WTC11 (cell line): ENCODE results near the gene AK5. TPM values are rescaled to one million over a fixed set of nuclear protein-coding genes. Genes with fewer than 3 reads are reported as not detected.

Experiments
- ATAC-seq: fragments of 200-7000 bp; cut with Tn5 transposase; 2 replicates; pipeline ENCODE4 v1.10.0; 2021; ENCODE audit warnings: mild to moderate bottlenecking, moderate library complexity
- CTCF ChIA-PET: fragments of 300-600 bp; sonication (Branson Sonifier 250); formaldehyde crosslinking; loops from one replicate; lab custom pipeline; 2021; ENCODE audit warnings: antibody characterized with exemption; lab: Charles Lee
- POLR2A ChIA-PET: fragments of 350-600 bp; sonication (Branson Sonifier 250); formaldehyde crosslinking; loops from one replicate; lab custom pipeline; 2021; ENCODE audit warnings: antibody characterized with exemption; lab: Charles Lee
- DNase-seq: peaks from one replicate; pipeline ENCODE4 v3.0.0; 2021; ENCODE audit warnings: low spot score
- H3K27ac Mint-ChIP-seq: 2 replicates; pipeline ENCODE4 v1.8.0; 2021; ENCODE audit warnings: mixed read lengths
- H3K27me3 Mint-ChIP-seq: 2 replicates; pipeline ENCODE4 v1.8.0; 2021; ENCODE audit warnings: low read depth, mild to moderate bottlenecking, moderate library complexity, mixed read lengths
- H3K36me3 Mint-ChIP-seq: 2 replicates; pipeline ENCODE4 v1.8.0; 2021; ENCODE audit warnings: mixed read lengths
- H3K4me1 Mint-ChIP-seq: 2 replicates; pipeline ENCODE4 v1.8.0; 2022; ENCODE audit warnings: mixed read lengths
- H3K4me3 Mint-ChIP-seq: 2 replicates; pipeline ENCODE4 v1.8.0; 2021; ENCODE audit warnings: mild to moderate bottlenecking, moderate library complexity, mixed read lengths
- H3K9me3 Mint-ChIP-seq: 2 replicates; pipeline ENCODE4 v1.8.0; 2021; ENCODE audit warnings: mixed read lengths
- ATF1 ChIP-seq: sonication (generic); formaldehyde crosslinking; IDR thresholded peaks from 2 replicates; pipeline ENCODE4 v1.8.1; 2023; ENCODE audit warnings: mild to moderate bottlenecking, moderate library complexity, missing genetic modification reagents
- GRHL2 ChIP-seq: fragments of 250-450 bp; sonication (Bioruptor Pico); IDR thresholded peaks from 2 replicates; pipeline ENCODE4 v1.8.0; 2022; ENCODE audit warnings: mild to moderate bottlenecking, moderate library complexity; ENCODE audit not compliant: insufficient replicate concordance, severe bottlenecking
- JAZF1 ChIP-seq: fragments of 250-450 bp; sonication (Bioruptor Pico); IDR thresholded peaks from 2 replicates; pipeline ENCODE4 v1.9.0; 2021; ENCODE audit warnings: moderate library complexity, mild to moderate bottlenecking, inconsistent platforms
- JUN ChIP-seq: sonication (generic); formaldehyde crosslinking; IDR thresholded peaks from 2 replicates; pipeline ENCODE4 v1.8.0; 2023; ENCODE audit warnings: mild to moderate bottlenecking, missing genetic modification reagents
- MYBL2 ChIP-seq: sonication (generic); formaldehyde crosslinking; IDR thresholded peaks from 2 replicates; pipeline ENCODE4 v1.8.1; 2023; ENCODE audit warnings: mild to moderate bottlenecking, moderate library complexity, missing genetic modification reagents
- NFE2L1 ChIP-seq: sonication (generic); formaldehyde crosslinking; IDR thresholded peaks from 2 replicates; pipeline ENCODE4 v1.8.1; 2023; ENCODE audit warnings: missing genetic modification reagents
- NR1H2 ChIP-seq: sonication (generic); formaldehyde crosslinking; IDR thresholded peaks from 2 replicates; pipeline ENCODE4 v1.9.0; 2021; ENCODE audit warnings: mild to moderate bottlenecking, moderate library complexity, missing genetic modification reagents
- ZBTB21 ChIP-seq: sonication (generic); formaldehyde crosslinking; IDR thresholded peaks from 2 replicates; pipeline ENCODE4 v1.8.1; 2023; ENCODE audit warnings: mild to moderate bottlenecking, missing genetic modification reagents, borderline replicate concordance
- ZNF121 ChIP-seq: sonication (generic); formaldehyde crosslinking; IDR thresholded peaks from 2 replicates; pipeline ENCODE4 v1.8.0; 2023; ENCODE audit warnings: missing genetic modification reagents
- ZNF396 ChIP-seq: fragments of 250-450 bp; sonication (Bioruptor Pico); IDR thresholded peaks from 2 replicates; pipeline ENCODE4 v1.8.0; 2021; ENCODE audit warnings: mild to moderate bottlenecking, moderate library complexity, borderline replicate concordance
- total RNA-seq: library from RNA; stranded (reverse); gene quantifications from 3 replicates; pipeline ENCODE4 v1.2.3, GENCODE V29; 2021
- TF ChIP-seq, protein P1 (sequence below): sonication (generic); formaldehyde crosslinking; IDR thresholded peaks from 2 replicates; pipeline ENCODE4 v1.8.1; 2022; ENCODE audit warnings: missing genetic modification reagents, borderline replicate concordance
- TF ChIP-seq, protein P2 (sequence below): sonication (generic); formaldehyde crosslinking; IDR thresholded peaks from 2 replicates; pipeline ENCODE4 v1.8.1; 2022; ENCODE audit warnings: mild to moderate bottlenecking, missing genetic modification reagents, moderate library complexity, borderline replicate concordance
- TF ChIP-seq, protein P3 (sequence below): sonication (generic); formaldehyde crosslinking; IDR thresholded peaks from 2 replicates; pipeline ENCODE4 v1.8.0; 2022; ENCODE audit warnings: mild to moderate bottlenecking, missing genetic modification reagents
- TF ChIP-seq, protein P4 (sequence below): fragments of 250-450 bp; sonication (Bioruptor Pico); IDR thresholded peaks from 2 replicates; pipeline ENCODE4 v1.9.0; 2021; ENCODE audit warnings: mild to moderate bottlenecking, borderline replicate concordance
- TF ChIP-seq, protein P5 (sequence below): fragments of 250-450 bp; sonication (Bioruptor Pico); IDR thresholded peaks from 2 replicates; pipeline ENCODE4 v2.1.2; 2022; ENCODE audit warnings: mild to moderate bottlenecking, moderate library complexity

AK5 gene
- total RNA-seq, 1 experiment from 2014 or later, result 3.0 TPM

DNA sequence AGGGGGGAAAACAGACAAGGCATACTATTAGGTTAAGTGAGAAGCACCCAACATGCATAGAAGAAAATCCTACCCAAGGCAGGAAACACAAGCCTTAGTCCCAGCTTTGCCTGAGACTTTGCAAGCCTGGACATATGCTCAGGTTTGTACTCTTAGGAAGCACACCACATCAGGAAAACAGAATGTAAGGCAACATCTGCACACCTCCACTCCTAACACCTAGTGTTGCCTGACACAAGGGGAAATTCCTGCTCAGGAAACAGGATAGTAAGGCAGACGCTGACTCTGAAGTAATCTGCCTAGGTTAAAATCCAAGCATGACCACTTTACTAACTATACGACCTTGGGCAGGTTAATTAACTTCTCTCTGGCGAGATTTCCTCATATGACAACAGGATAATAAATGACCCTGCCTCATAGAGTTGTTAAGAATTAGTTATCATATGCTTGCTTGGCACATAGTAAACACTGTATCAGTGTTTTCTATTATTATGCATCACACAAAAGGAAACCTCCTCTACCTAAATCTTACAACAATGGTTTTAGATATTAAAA, 280.9 kb downstream of the AK5 start:
- H3K27ac Mint-ChIP-seq, result peak overlapping the region; percentile 65
- DNase-seq (no peak), ATAC-seq (no peak)
- no peaks in the 10 kb centered on the region for H3K4me1 Mint-ChIP-seq
- ChIA-PET CTCF (no interaction called here), POLR2A (no interaction called here)
- H3K36me3 Mint-ChIP-seq, result peaks cover 24% of the 10 kb centered on the region
- no peaks in the 10 kb centered on the region for H3K27me3 Mint-ChIP-seq
- TF ChIP-seq, protein P1, sequence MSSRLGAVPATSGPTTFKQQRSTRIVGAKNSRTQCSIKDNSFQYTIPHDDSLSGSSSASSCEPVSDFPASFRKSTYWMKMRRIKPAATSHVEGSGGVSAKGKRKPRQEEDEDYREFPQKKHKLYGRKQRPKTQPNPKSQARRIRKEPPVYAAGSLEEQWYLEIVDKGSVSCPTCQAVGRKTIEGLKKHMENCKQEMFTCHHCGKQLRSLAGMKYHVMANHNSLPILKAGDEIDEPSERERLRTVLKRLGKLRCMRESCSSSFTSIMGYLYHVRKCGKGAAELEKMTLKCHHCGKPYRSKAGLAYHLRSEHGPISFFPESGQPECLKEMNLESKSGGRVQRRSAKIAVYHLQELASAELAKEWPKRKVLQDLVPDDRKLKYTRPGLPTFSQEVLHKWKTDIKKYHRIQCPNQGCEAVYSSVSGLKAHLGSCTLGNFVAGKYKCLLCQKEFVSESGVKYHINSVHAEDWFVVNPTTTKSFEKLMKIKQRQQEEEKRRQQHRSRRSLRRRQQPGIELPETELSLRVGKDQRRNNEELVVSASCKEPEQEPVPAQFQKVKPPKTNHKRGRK (CRISPR knock-in tag), result no peak
- TF ChIP-seq JAZF1 (CRISPR knock-in tag), result no peak
- TF ChIP-seq, protein P2, sequence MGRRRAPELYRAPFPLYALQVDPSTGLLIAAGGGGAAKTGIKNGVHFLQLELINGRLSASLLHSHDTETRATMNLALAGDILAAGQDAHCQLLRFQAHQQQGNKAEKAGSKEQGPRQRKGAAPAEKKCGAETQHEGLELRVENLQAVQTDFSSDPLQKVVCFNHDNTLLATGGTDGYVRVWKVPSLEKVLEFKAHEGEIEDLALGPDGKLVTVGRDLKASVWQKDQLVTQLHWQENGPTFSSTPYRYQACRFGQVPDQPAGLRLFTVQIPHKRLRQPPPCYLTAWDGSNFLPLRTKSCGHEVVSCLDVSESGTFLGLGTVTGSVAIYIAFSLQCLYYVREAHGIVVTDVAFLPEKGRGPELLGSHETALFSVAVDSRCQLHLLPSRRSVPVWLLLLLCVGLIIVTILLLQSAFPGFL (CRISPR knock-in tag), result no peak
- TF ChIP-seq, protein P3, sequence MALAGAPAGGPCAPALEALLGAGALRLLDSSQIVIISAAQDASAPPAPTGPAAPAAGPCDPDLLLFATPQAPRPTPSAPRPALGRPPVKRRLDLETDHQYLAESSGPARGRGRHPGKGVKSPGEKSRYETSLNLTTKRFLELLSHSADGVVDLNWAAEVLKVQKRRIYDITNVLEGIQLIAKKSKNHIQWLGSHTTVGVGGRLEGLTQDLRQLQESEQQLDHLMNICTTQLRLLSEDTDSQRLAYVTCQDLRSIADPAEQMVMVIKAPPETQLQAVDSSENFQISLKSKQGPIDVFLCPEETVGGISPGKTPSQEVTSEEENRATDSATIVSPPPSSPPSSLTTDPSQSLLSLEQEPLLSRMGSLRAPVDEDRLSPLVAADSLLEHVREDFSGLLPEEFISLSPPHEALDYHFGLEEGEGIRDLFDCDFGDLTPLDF (CRISPR knock-in tag), result no peak
- no peak for TF ChIP-seq JUN (CRISPR knock-in tag)
- TF ChIP-seq, all 79 proteins: peak for 0
- peaks cover 6% of the 10 kb centered on the region for H3K9me3 Mint-ChIP-seq
- no peak overlapping the region for H3K4me3 Mint-ChIP-seq

DNA sequence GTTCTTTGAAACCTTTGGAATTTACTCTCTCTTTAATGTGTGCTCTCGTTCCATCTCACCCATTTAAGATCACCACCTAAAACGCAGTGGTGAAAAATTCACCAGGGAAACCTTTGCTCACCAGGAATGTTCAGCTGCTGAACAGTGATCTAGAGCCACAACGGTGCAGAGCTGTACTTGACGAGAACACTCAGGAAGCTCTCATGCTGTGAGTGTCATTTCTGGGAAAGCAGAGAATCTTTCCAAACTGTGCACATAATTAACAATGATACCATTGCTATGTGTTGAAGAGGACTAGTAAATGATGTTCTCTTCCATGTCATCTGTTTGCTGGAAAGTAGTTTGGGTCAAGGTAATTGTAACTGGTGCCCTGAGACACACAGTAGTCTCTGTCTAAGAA, 283.5 kb downstream of the AK5 start:
- H3K27me3 Mint-ChIP-seq, result no peaks in the 10 kb centered on the region
- H3K36me3 Mint-ChIP-seq, result peaks cover 30% of the 10 kb centered on the region
- H3K9me3 Mint-ChIP-seq, result no peaks in the 10 kb centered on the region
- TF ChIP-seq ATF1 (CRISPR knock-in tag) (no peak), NR1H2 (CRISPR knock-in tag) (no peak), JAZF1 (CRISPR knock-in tag) (no peak), GRHL2 (CRISPR knock-in tag) (no peak), ZBTB21 (CRISPR knock-in tag) (no peak), MYBL2 (CRISPR knock-in tag) (no peak), ZNF121 (CRISPR knock-in tag) (no peak), ZNF396 (CRISPR knock-in tag) (no peak), NFE2L1 (no peak)
- TF ChIP-seq, protein P3 (CRISPR knock-in tag), result no peak
- TF ChIP-seq, protein P4, sequence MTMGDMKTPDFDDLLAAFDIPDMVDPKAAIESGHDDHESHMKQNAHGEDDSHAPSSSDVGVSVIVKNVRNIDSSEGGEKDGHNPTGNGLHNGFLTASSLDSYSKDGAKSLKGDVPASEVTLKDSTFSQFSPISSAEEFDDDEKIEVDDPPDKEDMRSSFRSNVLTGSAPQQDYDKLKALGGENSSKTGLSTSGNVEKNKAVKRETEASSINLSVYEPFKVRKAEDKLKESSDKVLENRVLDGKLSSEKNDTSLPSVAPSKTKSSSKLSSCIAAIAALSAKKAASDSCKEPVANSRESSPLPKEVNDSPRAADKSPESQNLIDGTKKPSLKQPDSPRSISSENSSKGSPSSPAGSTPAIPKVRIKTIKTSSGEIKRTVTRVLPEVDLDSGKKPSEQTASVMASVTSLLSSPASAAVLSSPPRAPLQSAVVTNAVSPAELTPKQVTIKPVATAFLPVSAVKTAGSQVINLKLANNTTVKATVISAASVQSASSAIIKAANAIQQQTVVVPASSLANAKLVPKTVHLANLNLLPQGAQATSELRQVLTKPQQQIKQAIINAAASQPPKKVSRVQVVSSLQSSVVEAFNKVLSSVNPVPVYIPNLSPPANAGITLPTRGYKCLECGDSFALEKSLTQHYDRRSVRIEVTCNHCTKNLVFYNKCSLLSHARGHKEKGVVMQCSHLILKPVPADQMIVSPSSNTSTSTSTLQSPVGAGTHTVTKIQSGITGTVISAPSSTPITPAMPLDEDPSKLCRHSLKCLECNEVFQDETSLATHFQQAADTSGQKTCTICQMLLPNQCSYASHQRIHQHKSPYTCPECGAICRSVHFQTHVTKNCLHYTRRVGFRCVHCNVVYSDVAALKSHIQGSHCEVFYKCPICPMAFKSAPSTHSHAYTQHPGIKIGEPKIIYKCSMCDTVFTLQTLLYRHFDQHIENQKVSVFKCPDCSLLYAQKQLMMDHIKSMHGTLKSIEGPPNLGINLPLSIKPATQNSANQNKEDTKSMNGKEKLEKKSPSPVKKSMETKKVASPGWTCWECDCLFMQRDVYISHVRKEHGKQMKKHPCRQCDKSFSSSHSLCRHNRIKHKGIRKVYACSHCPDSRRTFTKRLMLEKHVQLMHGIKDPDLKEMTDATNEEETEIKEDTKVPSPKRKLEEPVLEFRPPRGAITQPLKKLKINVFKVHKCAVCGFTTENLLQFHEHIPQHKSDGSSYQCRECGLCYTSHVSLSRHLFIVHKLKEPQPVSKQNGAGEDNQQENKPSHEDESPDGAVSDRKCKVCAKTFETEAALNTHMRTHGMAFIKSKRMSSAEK, result no peak
- TF ChIP-seq, protein P5, sequence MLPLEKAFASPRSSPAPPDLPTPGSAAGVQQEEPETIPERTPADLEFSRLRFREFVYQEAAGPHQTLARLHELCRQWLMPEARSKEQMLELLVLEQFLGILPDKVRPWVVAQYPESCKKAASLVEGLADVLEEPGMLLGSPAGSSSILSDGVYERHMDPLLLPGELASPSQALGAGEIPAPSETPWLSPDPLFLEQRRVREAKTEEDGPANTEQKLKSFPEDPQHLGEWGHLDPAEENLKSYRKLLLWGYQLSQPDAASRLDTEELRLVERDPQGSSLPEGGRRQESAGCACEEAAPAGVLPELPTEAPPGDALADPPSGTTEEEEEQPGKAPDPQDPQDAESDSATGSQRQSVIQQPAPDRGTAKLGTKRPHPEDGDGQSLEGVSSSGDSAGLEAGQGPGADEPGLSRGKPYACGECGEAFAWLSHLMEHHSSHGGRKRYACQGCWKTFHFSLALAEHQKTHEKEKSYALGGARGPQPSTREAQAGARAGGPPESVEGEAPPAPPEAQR (CRISPR knock-in tag), result no peak
- DNase-seq (no peak), ATAC-seq (no peak)
- no peak overlapping the region for H3K27ac Mint-ChIP-seq
- no peaks in the 10 kb centered on the region for H3K4me1 Mint-ChIP-seq
- ChIA-PET CTCF (no interaction called here), POLR2A (no interaction called here)
- H3K4me3 Mint-ChIP-seq, result no peak overlapping the region
